H1 (cell line): Measurements from ENCODE around the gene ALPL. TPM values are rescaled to one million over a fixed set of nuclear protein-coding genes. Genes with fewer than 3 reads are reported as not detected.

Experiments
- RAD21 ChIP-seq, 2 experiments: IDR thresholded peaks in 1 of 2; conservative IDR thresholded peaks in 1 of 2; 2 replicates each; pipeline ENCODE4 v1.6.1; 2011; ENCODE audit warnings: low read depth in 2 of 2, low read length in 2 of 2, improper control_type of control experiment in 1 of 2, inconsistent platforms in 1 of 2, mild to moderate bottlenecking in 1 of 2, moderate library complexity in 1 of 2
- polyA plus RNA-seq, 7 experiments: library from polyadenylated mRNA; depleted of rRNA in 3 of 7; stranded (reverse) in 5 of 7; unstranded in 2 of 7; fragments of >200 nt in 5 of 7; fragments of 200-250 nt in 2 of 7; gene quantifications; 1 replicate in 5 of 7; 2 replicates in 1 of 7; 4 replicates in 1 of 7; pipeline versions ENCODE4 v1.2.1 to v1.2.3, GENCODE V29; 2011 to 2013; ENCODE audit warnings: missing spikeins in 2 of 7, mixed read lengths in 2 of 7
- total RNA-seq: library from RNA; stranded (reverse); fragmentation: NEBNext Ultra II Directional; extraction: Animal tissue kit (Norgen Biotek cat#: 25700); gene quantifications from 2 replicates; pipeline ENCODE4 v1.2.1, GENCODE V29; 2021

The ALPL gene
- total and polyA plus RNA-seq, 2 of the 8 experiments (the other 6 are each of a cell fraction or from before 2014, with no cell fraction given): 175 to 362 TPM

- TF ChIP-seq RAD21 (IDR thresholded peaks at IDR 0.05 in 1 of 2, conservative IDR thresholded peaks at IDR 0.05 in 1 of 2; ENCODE audit: low read depth in 2 of 2, low read length in 2 of 2): no peak
Measured at GRCh38 chr1:21506804-21507203, 2.4 kb upstream of the ALPL start (continued).
